Muscle of leg (tissue), 11 donors: ENCODE measurements around the gene SIRPD. TPM values are rescaled to one million over a fixed set of nuclear protein-coding genes. Genes with fewer than 3 reads are reported as not detected.
A peak's percentile ranks its signal among the peaks of the same experiment; 100 is the strongest.

Source experiments
- DNase-seq: peaks from one replicate; pipeline ENCODE4 v3.0.0; 2013
- H3K27ac ChIP-seq: one replicate; pipeline ENCODE4 v1.5.1; 2013; ENCODE audit warnings: mild to moderate bottlenecking, low read length, control low read depth
- H3K27me3 ChIP-seq: one replicate; pipeline ENCODE4 v1.6.1; 2013; ENCODE audit warnings: low read length; ENCODE audit not compliant: control insufficient read depth, insufficient read depth
- H3K36me3 ChIP-seq: one replicate; pipeline ENCODE4 v1.6.1; 2013; ENCODE audit warnings: low read length; ENCODE audit not compliant: control insufficient read depth, insufficient read depth
- H3K4me1 ChIP-seq: one replicate; pipeline ENCODE4 v1.6.1; 2013; ENCODE audit warnings: low read length; ENCODE audit not compliant: control insufficient read depth, insufficient read depth
- H3K4me3 ChIP-seq: one replicate; pipeline ENCODE4 v1.5.1; 2013; ENCODE audit warnings: low read length, control low read depth
- H3K9me3 ChIP-seq: replicated peaks from 2 replicates; pipeline ENCODE4 v1.6.1; 2013; ENCODE audit warnings: low read depth, low read length; ENCODE audit not compliant: control insufficient read depth
- WGBS: methylation state at CpG from one replicate; pipeline ENCODE4 v1.1.5; 2013; ENCODE audit warnings: missing lambda C conversion rate; ENCODE audit not compliant: insufficient coverage; 5-methylcytosine and 5-hydroxymethylcytosine counted together
- polyA plus RNA-seq, 8 donors: library from polyadenylated mRNA; unstranded; fragments of 120-200 nt; gene quantifications; one replicate each; pipeline versions ENCODE4 v1.2.1 to v1.2.3, GENCODE V29; 2013; ENCODE audit warnings: inconsistent platforms in 1 of 8, low replicate concordance in 1 of 8; ENCODE audit not compliant: insufficient read length in 8 of 8, insufficient read depth in 1 of 8
- total RNA-seq: library from RNA; stranded (reverse); fragments of 120-200 nt; gene quantifications from one replicate; pipeline ENCODE4 v1.2.4, GENCODE V29; 2013

SIRPD gene
- total and polyA plus RNA-seq, 9 donors, result not detected

DNA sequence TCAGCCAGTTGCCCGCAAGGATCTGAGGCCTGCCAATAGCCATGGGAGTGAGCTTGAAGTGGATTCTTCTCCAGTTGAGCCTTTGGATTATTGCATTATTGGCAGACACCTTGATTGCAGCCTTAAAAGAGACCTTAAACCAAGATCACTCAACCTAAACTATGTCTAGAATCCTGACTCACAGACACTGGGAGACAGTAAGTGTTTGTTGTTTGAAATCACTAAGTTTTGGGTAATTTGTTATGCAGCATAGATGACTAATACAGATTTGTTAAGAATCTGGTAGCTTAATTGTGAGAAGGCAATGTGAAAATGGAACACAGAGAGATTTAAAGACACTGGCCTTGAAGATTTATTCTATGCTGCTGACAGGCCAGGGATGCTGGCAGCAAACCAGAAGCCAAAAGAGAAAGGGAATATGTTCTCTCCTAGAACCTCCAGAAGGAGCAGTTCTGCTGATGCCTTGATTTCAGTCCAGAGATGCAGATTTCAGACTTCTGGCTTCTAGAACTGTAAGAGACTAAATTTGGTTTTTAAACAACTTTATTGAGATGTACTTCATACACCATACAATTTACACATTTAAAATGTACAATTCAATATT is 17.6 kb downstream of the SIRPD start:
- Histone ChIP-seq H3K36me3 (no peaks in the 10 kb centered on the region), H3K27ac (no peak overlapping the region), H3K9me3 (no peaks in the 10 kb centered on the region), H3K4me3 (no peak overlapping the region), H3K27me3 (no peaks in the 10 kb centered on the region), H3K4me1 (no peaks in the 10 kb centered on the region)
- no peak for DNase-seq
- WGBS, result 100% methylated on average over 1 of the region's 1 CpG

DNA sequence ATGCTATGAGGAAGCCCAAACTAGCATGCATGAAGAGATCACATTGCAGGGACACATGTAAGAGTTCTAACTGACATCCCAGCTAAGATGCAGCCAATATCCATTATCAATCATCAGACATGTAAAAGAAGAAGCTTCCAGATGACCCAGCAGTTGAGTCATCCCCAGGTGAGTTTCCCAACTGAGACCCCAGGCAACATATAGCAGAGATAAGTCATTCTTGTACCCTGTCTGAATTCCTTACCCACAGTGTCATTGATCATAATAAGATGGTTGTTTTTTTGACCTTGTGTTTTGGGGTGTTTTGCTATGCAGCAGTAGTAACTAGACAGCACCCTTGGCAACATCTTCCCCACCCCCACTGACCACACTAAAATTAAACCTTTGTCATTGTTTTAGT is 18.9 kb downstream of the SIRPD start:
- Histone ChIP-seq H3K36me3 (no peaks in the 10 kb centered on the region), H3K4me1 (no peaks in the 10 kb centered on the region), H3K9me3 (no peaks in the 10 kb centered on the region), H3K27me3 (no peaks in the 10 kb centered on the region), H3K4me3 (no peak overlapping the region), H3K27ac (no peak overlapping the region)
- no peak for DNase-seq

- WGBS, result 62% methylated on average over 2 of the region's 4 CpGs
- no peaks in the 10 kb centered on the region for H3K27me3 ChIP-seq
- H3K36me3 ChIP-seq, result no peaks in the 10 kb centered on the region
- H3K27ac ChIP-seq, result peak overlapping the region; percentile 72
- no peak overlapping the region for H3K4me3 ChIP-seq
- DNase-seq, result peak; percentile 69
- no peaks in the 10 kb centered on the region for H3K9me3 ChIP-seq
- H3K4me1 ChIP-seq, result no peaks in the 10 kb centered on the region
These were observed 19.8 kb downstream of the SIRPD start for GRCh38 chr20:1537731-1538058.

DNA sequence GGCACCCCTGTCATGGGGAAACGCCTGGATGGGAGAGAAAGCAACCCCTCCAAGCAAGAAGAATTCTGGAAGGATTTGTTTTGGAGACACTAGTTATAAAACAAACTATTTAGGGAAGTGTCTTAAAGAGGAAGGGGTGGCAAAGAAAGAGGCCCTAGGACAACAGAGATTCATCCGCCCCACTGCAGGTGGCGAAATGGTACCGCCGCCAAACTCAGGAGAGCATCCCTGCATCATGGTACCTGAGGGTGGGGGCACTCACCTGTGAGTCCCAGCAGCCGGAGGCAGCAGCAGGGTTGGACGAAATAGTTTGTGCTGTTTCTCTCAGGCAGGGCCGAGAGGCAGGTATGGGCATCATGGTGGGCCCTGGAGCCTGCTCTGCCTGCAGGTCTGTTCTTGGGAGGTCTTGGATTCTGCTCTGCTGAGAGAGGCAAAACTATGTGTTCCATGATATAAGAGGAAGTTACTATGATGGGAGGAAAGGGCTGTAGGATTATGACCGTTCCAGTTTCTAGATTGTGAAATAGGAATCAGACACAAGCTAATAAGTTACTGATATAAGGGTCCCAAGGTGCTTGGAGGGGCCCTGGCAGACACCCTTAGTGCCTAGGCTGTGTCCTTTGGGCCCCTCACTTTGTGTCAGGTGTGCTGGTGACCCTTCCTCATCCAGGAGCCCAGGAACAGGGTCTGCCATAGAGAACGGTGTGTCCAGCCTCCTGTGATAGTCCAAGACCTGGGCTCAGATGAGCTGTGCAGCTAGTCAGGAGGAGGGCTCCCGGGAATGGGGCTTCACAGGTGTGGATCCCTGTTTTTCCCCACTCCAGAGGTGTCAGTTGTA is 20.4 kb downstream of the SIRPD start:
- Histone ChIP-seq H3K27ac (peak overlapping the region; percentile 72), H3K9me3 (no peaks in the 10 kb centered on the region), H3K4me3 (no peak overlapping the region), H3K27me3 (no peaks in the 10 kb centered on the region), H3K4me1 (no peaks in the 10 kb centered on the region), H3K36me3 (no peaks in the 10 kb centered on the region)
- WGBS, result 73% methylated on average over 10 of the region's 11 CpGs
- peak; percentile 49 for DNase-seq

DNA sequence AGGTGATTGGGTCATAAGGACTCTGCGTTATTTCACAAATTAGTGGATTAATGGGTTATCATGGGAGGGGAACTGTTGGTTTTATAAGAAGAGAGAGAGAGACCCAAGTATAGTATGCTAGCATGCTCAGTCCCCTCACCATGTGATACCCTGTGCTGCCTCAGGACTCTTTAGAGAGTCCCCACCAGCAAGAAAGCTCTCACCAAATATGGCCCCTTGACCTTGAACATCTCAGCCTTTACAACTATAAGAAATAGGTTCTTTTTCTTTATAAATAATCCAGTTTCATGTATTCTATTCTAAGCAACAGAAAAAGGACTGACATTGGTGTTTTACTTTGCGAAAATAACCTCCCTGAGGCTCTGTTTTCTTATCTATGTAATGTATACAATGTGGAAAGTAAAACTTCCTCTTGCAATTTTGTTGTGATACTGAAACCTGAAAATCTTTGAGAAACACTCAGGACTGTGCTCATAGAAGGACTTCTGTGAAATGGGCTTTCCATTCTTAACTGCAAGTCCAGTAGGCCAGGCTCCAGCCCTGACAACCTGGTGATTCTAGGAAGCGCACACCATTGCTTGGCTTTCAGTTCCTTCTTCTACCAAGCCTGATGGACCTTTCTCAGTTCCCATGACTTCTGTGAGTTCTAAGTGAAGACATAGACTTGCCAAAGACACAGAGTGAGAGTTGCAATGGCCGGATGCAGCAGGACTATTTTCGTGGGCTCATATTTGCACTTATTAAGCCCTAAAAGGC is 21.9 kb downstream of the SIRPD start:
- Histone ChIP-seq H3K27me3 (no peaks in the 10 kb centered on the region), H3K4me1 (no peaks in the 10 kb centered on the region), H3K4me3 (no peak overlapping the region), H3K36me3 (no peaks in the 10 kb centered on the region), H3K9me3 (no peaks in the 10 kb centered on the region), H3K27ac (no peak overlapping the region)
- 100% methylated on average over 1 of the region's 5 CpGs for WGBS
- DNase-seq, result peak; percentile 68

GRCh38 chr20:1534526-1534925 is 23.0 kb downstream of the SIRPD start:
- no peak for DNase-seq
- no peak overlapping the region for H3K27ac ChIP-seq

GRCh38 chr20:1533059-1533458 is 24.4 kb downstream of the SIRPD start:
- Histone ChIP-seq H3K27me3 (no peaks in the 10 kb centered on the region), H3K4me1 (no peaks in the 10 kb centered on the region), H3K27ac (no peak overlapping the region), H3K9me3 (no peaks in the 10 kb centered on the region), H3K36me3 (no peaks in the 10 kb centered on the region), H3K4me3 (no peak overlapping the region)
- no CpG with 5 or more reads among the region's 4 CpGs for WGBS
- no peak for DNase-seq

More at GRCh38 chr20:1534526-1534925, 23.0 kb downstream of the SIRPD start:
- Histone ChIP-seq H3K4me3 (no peak overlapping the region), H3K4me1 (no peaks in the 10 kb centered on the region), H3K27me3 (no peaks in the 10 kb centered on the region), H3K9me3 (no peaks in the 10 kb centered on the region), H3K36me3 (no peaks in the 10 kb centered on the region)
- WGBS, result no CpG with 5 or more reads among the region's 5 CpGs

DNA sequence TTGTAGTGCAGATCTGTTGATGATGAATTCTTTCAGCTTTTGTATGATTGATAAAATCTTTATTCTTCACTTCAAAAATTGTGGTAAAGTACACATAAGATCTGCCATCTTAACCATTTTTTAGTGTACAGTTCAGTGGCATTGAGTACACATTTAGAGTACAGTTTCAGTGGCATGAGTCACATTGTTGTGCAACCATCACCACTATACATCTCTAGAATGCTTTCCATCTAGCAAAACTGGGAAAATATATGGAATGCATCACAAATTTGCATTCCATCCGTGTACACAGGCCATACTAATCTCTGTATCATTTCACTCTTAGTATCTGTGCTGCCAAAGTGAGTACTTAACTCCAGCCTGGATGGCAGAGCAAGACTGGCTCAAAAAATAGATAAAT is 28.7 kb downstream of the SIRPD start:
- WGBS, result no CpG with 5 or more reads among the region's 1 CpG
- Histone ChIP-seq H3K9me3 (peaks cover 3% of the 10 kb centered on the region), H3K27me3 (no peaks in the 10 kb centered on the region), H3K36me3 (no peaks in the 10 kb centered on the region), H3K4me3 (no peak overlapping the region), H3K4me1 (no peaks in the 10 kb centered on the region), H3K27ac (no peak overlapping the region)
- no peak for DNase-seq

DNA sequence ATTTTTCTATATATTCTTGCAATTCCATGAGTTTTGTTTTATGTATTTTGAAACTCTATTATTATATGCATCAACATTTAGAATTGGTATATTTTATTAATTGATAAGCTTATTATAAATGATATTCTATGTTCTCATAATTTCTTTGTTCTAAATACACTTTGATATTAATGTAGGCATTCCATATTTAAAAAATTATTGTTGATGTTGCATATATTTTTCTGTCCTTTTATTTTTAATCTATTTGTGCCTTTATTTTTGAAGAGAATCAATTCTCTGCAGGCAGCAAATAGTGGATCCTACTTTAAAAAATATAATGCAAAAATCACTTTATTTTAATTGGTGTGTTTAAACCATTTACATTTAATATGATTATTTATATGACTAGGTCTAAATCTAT is 29.6 kb downstream of the SIRPD start:
- Histone ChIP-seq H3K4me3 (no peak overlapping the region), H3K4me1 (no peaks in the 10 kb centered on the region)

DNA sequence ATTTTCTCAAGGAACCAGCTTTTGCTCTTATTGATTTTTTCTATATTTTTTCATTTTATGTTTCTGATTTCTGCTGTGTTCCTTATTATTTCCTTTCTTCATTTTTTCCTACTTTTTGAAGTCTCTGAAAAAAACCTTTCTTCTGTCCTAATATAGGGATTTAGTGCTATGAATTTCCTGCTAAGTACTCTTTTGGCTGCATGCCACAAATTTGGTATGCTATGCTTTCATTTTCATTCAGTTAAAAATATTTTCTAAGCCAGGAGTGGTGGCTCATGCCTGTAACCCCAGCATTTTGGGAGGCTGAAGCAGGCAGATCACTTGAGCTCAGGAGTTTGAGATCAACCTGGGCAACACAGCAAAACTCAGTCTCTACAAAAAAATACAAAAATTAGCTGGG is 30.6 kb downstream of the SIRPD start:
- H3K4me3 ChIP-seq, result no peak overlapping the region
- no peaks in the 10 kb centered on the region for H3K4me1 ChIP-seq

More for the DNA sequence above, 29.6 kb downstream of the SIRPD start:
- DNase-seq, result no peak
- Histone ChIP-seq H3K36me3 (no peaks in the 10 kb centered on the region), H3K27me3 (no peaks in the 10 kb centered on the region), H3K27ac (no peak overlapping the region), H3K9me3 (peaks cover 3% of the 10 kb centered on the region)

More for the DNA sequence above, 30.6 kb downstream of the SIRPD start:
- Histone ChIP-seq H3K9me3 (peaks cover 3% of the 10 kb centered on the region), H3K27ac (no peak overlapping the region), H3K27me3 (no peaks in the 10 kb centered on the region), H3K36me3 (no peaks in the 10 kb centered on the region)
- no peak for DNase-seq
